GM12891 (cell line): ENCODE results near the gene TAF1C.

Source experiments
- POLR2A ChIP-seq: IDR thresholded peaks from 2 replicates; pipeline ENCODE4 v1.6.1; 2011; ENCODE audit warnings: low read depth, low read length, control low read depth
- POLR2AphosphoS5 ChIP-seq: IDR thresholded peaks from 2 replicates; pipeline ENCODE4 v1.6.1; 2011; ENCODE audit warnings: low read depth, low read length, control low read depth
- TAF1 ChIP-seq: IDR thresholded peaks from 2 replicates; pipeline ENCODE4 v1.6.1; 2011; ENCODE audit warnings: low read depth, low read length, control low read depth

- TF ChIP-seq POLR2AphosphoS5 = no peak
- no peak for TF ChIP-seq POLR2A
- no peak for TF ChIP-seq TAF1
Measured at GRCh38 chr16:84212154-84212553, 25.3 kb upstream of the TAF1C start.
